Measurements from ENCODE around the gene SH3PXD2A.
A peak's percentile ranks its signal among the peaks of the same experiment; 100 is the strongest.
"Not testable (repeated sequence)": the region's sequence is repeated elsewhere in the genome, so short reads cannot be mapped to it uniquely, and the experiment has no call there.

SH3PXD2A gene

GRCh38 chr10:103663802-103664201, 191.6 kb downstream of the SH3PXD2A start:
- peak in 12 of 14 donors; percentile 20 to 78 (median 70) for DNase-seq

GRCh38 chr10:103663236-103663635, 192.1 kb downstream of the SH3PXD2A start:
- DNase-seq = no peak

DNA sequence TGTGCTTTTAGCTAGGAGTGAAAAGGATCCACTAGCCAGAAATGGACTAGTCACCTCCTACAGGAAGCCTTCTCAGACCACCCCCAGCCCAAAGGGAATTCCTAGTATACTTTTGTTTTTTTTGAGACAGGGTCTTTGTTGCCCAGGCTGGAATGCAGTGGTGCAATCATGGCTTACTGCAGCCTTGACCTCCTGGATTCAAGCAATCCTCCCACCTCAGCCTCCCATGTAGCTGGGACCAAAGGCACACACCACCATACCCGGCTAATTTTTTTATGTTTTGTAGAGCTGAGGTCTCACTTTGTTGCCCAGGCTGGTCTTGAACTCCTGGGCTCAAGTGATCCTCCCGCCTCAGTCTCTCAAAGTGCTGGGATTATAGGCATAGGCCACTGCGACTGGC, 192.7 kb downstream of the SH3PXD2A start:
- not testable (repeated sequence) for DNase-seq

DNA sequence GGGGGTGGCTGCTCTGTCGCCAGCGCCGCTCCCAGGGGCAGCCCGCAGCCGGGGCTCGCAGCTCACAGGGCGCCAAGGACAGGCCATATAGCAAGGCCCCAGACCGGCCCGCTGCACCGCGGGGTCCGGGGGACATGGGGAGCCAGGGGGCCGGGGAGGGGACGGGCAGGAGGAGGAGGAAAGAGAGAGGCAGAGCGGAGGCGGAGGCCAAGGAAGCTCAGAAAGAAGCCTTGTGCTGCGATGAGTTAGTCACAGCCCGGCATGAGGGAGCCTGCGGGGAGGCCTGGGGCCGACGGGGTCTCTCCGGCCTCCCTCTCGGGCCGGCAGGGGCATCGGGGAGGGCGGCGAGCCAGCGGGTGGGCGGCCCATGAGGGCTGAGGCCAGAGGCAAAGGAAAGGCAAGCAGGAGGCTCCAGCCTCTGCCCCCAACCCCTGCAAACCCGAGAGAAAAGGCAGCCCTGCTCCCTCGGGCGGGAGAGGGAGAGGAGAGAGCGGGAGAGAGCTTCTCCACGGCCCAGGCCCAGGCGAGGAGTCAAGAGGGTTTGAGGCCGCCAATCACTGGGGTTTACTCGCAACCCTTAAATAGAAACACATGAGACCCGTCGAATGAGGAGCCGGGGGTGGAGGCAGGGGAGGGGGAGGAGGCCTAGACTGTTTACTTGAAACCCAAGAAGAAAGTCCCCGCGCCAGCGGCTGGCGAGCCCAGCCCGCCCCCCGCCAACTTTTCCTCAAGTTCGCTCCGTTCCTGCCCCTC, 194.0 kb downstream of the SH3PXD2A start:
- peak in 4 of 14 donors; percentile 20 to 50 (median 36) for DNase-seq

DNA sequence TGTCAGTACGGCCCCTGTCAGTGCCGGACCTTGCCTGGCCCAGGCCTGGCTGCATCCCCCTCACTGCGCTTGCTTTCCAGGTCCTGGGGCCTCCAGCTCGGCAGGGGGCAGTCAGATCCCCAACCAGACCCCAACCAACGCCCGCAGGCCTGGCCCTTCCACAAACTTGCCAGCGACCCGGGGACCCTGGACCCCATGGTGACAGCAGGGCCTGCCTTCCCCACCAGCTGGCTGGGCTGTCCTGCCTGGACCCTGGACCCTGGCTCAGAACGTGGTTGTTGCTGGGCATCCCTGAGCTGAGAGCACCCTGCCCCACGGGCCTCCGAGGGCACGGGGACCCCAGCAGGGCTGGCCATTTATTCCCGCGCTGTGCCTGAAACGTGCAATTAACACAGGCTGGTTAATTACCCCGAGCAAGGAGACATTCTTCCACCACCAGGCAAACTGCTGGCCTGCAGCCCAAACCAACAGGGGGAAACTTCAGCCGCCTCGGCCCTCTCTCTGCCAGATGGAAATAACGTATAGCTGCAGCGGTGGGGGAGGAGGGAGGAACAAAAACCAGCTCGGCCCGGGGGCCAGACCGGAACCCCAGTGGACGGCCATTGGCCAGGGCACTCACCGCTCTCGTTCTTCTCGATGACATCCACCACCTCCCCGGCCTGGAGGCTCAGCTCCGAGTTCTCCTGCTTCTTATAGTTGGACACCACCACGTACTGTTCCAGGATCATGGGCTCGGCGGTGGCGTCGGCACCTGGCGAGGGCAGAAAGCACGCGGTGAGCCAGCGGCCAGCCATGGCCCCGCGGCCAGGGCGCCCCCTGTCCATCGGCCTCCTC, 194.8 kb downstream of the SH3PXD2A start:
- peak in 4 of 14 donors; percentile 20 to 62 (median 46) for DNase-seq

DNA sequence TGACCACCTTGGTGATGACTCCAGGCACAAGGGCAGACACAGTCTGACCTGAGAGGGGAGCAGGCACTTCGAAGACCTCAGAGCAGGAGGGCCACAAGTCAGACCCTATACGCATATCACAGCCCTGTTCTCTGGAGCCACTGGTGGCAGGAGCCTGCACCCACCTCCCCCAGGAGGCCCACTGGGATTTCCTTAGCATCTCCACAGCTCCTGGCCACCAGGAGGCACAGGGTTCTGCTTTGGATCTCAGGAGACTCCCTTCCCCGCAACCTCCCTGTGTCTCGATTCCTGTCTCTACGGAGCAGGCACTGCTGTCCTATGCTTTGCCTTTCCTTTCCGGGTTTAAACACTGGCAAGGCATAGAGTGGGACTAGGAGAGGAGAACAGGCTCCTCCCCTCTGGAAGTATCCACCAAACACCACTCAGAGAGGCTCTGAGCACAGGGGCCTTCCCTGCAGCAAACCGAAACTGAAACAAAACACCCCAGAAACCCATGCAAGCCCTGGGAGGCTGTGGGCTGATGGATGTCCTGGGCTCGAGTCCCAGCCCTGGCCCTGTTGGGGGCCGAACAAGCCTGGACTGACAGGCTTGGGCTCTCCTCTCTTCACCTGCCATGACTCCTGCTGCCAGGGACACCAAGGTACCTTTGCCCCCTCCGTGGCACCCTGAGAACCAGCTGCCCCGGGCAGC, 195.6 kb downstream of the SH3PXD2A start:
- DNase-seq = peak in 12 of 14 donors; percentile 14 to 74 (median 49)

- no peak for DNase-seq
These were observed 197.3 kb downstream of the SH3PXD2A start for GRCh38 chr10:103658049-103658577.

DNA sequence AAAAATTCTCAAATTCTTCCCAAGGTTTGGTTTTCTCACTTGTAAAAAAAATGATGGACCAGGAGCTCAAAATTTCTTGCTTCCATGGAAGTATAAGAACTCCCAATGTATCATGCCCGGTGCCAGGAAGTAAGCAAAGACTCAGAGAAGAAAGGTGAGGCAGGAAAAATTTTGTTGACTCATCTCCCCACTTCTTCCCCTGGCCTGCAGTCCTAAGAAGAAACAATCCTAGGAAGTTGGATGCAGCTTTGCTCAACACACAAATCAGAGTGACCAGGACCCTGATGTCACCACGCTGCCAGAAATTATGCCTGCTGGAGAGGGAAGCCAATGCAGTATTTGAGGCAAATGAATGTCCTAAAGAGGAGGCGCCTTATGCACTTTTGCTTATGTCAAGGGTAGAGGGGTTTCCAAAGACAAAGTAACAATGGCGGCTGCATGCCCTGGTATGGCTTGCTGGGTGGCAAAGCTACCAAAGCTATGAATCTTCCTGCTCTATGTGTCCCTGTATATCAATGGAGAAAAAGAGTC, 198.2 kb downstream of the SH3PXD2A start:
- no peak for DNase-seq

GRCh38 chr10:103654925-103655324, 200.5 kb downstream of the SH3PXD2A start:
- DNase-seq = no peak

- peak in 1 of 14 donors; percentile 83 for DNase-seq
These were observed 201.8 kb downstream of the SH3PXD2A start for GRCh38 chr10:103653581-103654037.

- DNase-seq = peak in 1 of 14 donors; percentile 58
These were observed 202.6 kb downstream of the SH3PXD2A start for GRCh38 chr10:103652599-103653281.

GRCh38 chr10:103651783-103652476, 203.4 kb downstream of the SH3PXD2A start:
- peak in 8 of 14 donors; percentile 12 to 69 (median 36) for DNase-seq

GRCh38 chr10:103651333-103651732, 204.0 kb downstream of the SH3PXD2A start:
- no peak for DNase-seq

- no peak for DNase-seq
These were observed 205.5 kb downstream of the SH3PXD2A start for GRCh38 chr10:103649654-103650423.

- DNase-seq = peak in 7 of 14 donors; percentile 7 to 44 (median 18)
These were observed 206.5 kb downstream of the SH3PXD2A start for GRCh38 chr10:103648636-103649532.

- DNase-seq = no peak
These were observed 207.1 kb downstream of the SH3PXD2A start for GRCh38 chr10:103648251-103648635.

DNA sequence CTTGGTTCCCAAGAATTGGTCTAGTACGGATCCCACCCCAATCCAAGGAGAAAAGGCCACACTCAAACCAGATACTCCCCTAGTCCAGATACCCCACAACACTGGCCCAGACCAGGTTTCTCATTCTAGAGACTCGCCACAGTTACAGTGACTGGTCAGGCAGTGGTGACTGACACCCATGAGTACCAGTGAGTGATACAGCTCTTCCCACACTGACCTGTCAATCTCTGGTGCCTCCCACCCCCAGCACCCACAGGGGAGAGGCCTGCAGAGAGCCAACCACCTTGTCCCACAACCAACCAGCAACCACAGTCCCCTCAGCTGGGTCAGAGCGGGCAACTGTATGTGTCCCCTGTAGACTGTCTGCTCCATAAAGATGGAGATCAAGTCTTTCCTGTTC, 209.1 kb downstream of the SH3PXD2A start:
- no peak for DNase-seq

GRCh38 chr10:103645141-103646054, 210.0 kb downstream of the SH3PXD2A start:
- peak in 5 of 14 donors; percentile 11 to 66 (median 27) for DNase-seq
